ENCODE results near the gene CD300LB.
A peak's percentile ranks its signal among the peaks of the same experiment; 100 is the strongest.

Gene CD300LB

DNA sequence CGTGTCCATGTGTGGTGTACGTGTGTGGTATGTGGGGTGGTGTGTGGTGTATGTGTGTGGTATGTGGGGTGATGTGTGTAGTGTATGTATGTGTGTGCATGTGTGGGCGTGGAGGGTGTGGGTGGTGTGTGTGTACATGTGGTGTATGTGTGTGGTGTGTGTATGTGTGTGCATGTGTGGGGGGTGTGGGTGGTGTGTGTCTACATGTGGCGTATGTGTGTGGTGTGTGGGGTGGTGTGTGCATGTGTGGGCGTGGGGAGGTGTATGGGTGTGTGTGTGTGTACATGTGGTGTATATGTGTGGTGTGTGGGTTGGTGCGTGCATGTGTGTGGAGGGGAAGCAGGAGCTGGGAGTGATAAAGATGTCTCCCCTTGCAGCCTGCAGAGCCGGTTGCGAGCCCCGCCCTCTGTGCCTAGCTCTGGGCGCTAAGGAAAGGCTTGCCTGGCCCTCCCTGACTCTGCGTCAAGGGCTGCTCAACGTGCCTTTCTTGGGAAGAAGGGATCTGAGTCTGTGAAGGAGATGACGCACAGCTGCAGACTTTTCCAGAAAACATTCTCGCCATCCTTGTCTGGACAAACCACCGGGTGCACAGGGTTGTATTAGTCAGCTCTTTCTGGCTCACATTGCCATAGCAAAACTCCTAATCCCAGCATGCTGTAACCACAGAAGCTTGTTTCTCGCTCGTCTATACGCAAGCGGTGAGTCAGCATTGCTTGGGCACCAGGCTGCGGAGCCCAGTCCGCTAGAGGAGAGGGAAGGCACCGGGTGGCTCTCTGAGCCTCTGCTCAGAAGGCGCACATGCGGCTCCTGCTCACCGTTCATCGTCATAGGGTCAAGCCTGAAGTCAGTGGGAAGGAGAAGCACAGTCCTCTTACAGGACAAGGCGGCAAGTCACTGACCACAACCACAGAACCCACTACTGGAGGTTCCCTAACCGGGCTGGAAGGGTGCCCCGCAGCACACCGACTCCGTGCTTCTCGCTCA lies 38.0 kb upstream of the CD300LB start:
- no peak for TF ChIP-seq CTCF (IDR thresholded peaks at IDR 0.05)
- DNase-seq (ENCODE audit: low spot score), result peak; percentile 87
- peak overlapping the region in 1 of 2 donors; percentile 65 for H3K27ac ChIP-seq
- no peak overlapping the region for H3K4me3 ChIP-seq

DNA sequence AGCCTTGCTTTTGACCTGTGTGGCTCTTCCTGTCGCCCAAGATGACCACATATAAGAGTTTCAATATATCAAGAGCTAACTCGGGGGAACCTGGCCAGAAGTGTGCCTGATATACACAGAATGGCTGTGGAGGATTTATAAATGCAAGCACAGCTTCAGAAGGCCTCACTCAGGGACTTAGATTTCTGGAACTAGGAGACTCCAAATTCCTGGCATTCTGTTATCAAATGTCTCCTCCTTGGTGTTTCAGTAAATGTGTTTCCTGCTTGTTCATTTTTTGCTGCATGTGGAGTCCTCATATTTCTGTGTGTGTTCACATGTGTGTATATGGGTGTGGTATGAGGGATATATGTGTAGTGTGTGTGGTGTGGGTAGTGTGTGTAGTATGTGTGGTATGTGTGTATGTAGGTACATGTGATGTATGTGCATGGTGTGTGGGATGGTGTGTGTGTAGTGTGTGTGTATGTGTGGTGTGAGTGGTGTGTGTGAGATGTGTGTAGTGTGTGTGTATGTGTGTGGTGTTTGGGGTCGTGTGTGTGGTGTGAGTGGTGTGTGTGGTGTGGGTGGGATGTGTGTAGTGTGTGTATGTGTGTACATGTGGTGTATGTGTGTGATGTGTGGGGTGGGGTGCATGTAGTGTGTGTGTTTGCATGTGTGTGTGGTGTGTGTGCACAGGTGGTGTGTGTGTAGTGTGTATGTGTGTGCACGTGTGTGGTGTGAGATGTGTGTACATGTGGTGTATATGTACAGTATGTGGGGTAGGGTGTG lies 37.0 kb upstream of the CD300LB start:
- TF ChIP-seq CTCF (IDR thresholded peaks at IDR 0.05), result no peak
- no peak overlapping the region for H3K4me3 ChIP-seq
- DNase-seq (ENCODE audit: low spot score), result no peak
- H3K27ac ChIP-seq, result peak overlapping the region in 1 of 2 donors; percentile 65

DNA sequence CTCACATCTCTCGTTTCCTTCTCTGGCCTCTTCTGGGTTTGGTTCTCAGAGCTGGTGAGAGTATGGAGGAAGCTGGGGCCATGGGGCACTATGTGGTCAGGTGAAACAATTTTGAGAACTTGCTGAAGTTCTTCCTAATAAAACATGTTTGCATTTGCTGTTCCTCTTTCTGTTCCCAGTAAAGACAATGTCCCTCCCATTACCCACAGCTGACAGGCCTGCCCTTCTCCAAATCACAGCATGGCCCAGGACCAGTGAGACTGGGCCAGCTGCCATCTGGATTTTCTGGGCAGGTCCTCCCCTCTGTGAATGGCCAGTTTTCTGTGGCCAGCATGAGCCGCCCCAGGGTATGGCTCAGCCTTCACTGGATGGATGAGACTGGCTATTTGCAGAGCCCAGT lies 36.1 kb upstream of the CD300LB start, which contains the start of gene CD300H:
TSS of gene CD300H (minus strand) at position 113 of the 400 bp plus-strand sequence.
- DNase-seq (ENCODE audit: low spot score), result no peak
- TF ChIP-seq CTCF (IDR thresholded peaks at IDR 0.05), result no peak
- Histone ChIP-seq H3K4me3 (no peak within 1 kb of the TSS), H3K27ac (no peak within 1 kb of the TSS)

DNA sequence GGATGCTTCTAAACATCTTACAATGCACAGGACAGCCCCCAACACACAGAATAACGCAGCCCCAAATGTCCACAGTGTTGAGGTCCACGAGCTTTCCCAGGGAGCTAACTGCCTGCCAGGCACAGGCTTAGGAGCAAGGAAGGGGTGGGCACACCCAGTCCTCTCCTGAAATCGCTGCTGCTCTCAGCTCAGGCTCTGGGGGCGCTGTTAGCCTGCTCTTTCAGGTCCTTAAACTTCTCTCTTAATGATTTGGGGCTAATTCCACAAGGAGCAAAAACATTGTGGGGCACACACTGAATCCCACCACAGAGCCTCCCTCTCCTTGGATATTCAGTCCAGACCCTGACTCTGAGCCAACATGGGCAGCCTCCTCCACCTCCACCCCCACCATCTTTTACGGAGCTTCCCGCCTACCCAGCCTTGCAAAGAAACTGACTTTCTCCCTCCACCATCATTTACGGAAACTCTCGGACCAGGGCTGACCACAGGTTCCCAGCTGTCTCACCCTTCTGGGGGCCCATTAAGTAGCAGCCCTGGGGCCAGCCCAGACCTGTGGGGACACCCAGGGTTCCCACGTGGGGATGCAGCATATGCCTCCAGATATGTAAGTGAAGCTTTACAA lies 35.0 kb upstream of the CD300LB start:
- DNase-seq (ENCODE audit: low spot score), result no peak
- TF ChIP-seq CTCF (IDR thresholded peaks at IDR 0.05), result peak; percentile 27
- H3K27ac ChIP-seq, result no peak overlapping the region
- no peak overlapping the region for H3K4me3 ChIP-seq

DNA sequence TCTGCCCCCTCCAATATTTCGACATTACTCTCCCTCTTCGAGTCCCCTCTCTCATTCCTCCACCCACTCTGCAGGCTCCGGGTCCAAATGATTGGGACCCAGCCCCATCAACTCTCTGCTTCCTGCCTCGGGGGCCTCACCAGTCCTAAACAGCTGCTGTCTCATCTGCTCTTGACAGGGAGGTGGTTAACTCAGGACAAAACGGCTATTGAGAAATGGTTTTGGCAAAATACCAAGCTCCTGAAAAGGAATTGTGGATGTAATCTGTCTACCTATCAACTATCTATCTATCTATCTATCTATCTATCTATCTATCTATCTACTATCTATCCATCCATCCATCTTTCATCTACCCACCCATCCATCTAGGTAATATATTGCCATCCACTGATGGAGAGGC lies 33.9 kb upstream of the CD300LB start:
- Histone ChIP-seq H3K4me3 (no peak overlapping the region), H3K27ac (no peak overlapping the region)
- DNase-seq (ENCODE audit: low spot score), result no peak
- no peak for TF ChIP-seq CTCF (IDR thresholded peaks at IDR 0.05)

GRCh38 chr17:74563358-74563757 lies 32.1 kb upstream of the CD300LB start:
- TF ChIP-seq CTCF (IDR thresholded peaks at IDR 0.05), result no peak
- no peak overlapping the region for H3K4me3 ChIP-seq
- DNase-seq (ENCODE audit: low spot score), result no peak

More at GRCh38 chr17:74563358-74563757, 32.1 kb upstream of the CD300LB start:
- H3K27ac ChIP-seq, result no peak overlapping the region
